Measurements from ENCODE around the gene IL1R1. TPM values are rescaled to one million over a fixed set of nuclear protein-coding genes. Genes with fewer than 3 reads are reported as not detected.

The IL1R1 gene
- total RNA-seq, 1 donor: 89.8 TPM

DNA sequence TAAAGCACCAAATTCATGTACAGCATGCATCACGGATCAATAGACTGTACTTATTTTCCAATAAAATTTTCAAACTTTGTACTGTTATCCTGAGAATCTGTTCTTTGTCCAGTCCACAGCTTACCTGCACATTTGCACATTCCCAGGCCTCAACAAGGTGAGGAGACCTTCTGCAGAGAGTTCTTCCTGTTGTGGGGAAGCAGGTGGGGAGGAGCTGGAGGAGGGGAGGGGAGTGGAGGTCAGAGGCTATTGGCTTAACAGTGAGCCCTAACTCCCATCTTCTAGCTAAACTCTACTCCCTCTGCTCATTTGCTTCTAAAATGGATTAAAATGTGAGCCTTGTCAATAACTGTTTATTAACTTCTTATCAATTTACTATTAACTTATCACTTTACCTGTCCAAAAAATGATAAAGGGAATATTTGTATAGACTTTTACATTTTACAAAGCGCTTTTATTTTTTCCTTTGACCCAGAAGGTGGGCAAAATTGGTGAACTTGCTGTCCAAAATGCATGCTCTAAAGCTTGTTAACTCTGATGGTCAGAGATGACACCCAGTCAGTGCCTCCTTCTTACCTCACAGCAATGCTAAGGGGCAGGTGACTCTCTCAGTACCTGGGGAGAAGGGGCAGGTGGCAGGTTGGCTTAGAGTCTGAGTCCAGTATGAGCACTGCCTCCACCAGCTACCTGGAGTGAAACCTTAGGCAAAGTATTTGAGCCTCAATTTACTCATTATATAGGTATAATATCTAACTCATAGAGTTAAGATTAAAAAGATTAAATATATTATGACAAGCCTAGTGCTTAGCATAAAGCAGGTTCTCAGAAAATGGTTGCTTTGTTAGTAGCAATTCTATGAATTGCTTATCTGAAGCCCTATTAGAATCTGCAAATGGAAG is 37.5 kb downstream of the IL1R1 start:
- no peak overlapping the region for H3K27ac ChIP-seq (ENCODE audit: low read depth, low read length)
- H3K4me2 ChIP-seq (ENCODE audit: insufficient read depth, low read length): no peak overlapping the region
- H3K9me3 ChIP-seq (ENCODE audit: low read depth, low read length): no peaks in the 10 kb centered on the region
- TF ChIP-seq, protein P1, sequence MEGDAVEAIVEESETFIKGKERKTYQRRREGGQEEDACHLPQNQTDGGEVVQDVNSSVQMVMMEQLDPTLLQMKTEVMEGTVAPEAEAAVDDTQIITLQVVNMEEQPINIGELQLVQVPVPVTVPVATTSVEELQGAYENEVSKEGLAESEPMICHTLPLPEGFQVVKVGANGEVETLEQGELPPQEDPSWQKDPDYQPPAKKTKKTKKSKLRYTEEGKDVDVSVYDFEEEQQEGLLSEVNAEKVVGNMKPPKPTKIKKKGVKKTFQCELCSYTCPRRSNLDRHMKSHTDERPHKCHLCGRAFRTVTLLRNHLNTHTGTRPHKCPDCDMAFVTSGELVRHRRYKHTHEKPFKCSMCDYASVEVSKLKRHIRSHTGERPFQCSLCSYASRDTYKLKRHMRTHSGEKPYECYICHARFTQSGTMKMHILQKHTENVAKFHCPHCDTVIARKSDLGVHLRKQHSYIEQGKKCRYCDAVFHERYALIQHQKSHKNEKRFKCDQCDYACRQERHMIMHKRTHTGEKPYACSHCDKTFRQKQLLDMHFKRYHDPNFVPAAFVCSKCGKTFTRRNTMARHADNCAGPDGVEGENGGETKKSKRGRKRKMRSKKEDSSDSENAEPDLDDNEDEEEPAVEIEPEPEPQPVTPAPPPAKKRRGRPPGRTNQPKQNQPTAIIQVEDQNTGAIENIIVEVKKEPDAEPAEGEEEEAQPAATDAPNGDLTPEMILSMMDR (IDR thresholded peaks at IDR 0.05; ENCODE audit: extremely low read depth, low read depth, low read length): no peak
- peaks cover 10% of the 10 kb centered on the region for H3K4me1 ChIP-seq (ENCODE audit: insufficient read depth, low read length)
- no peak overlapping the region for H3K4me3 ChIP-seq (ENCODE audit: insufficient read depth, low read length)
- no peak for DNase-seq (ENCODE audit: insufficient read length, low spot score, missing footprints)
- no peaks in the 10 kb centered on the region for H4K20me1 ChIP-seq (ENCODE audit: insufficient read depth, low read length)
- no peaks in the 10 kb centered on the region for H3K79me2 ChIP-seq (ENCODE audit: insufficient read depth, low read length)
- H3K36me3 ChIP-seq (ENCODE audit: insufficient read depth, low read length): peaks cover 31% of the 10 kb centered on the region
- no peak overlapping the region for H2AFZ ChIP-seq (ENCODE audit: low read length)
- H3K27me3 ChIP-seq (ENCODE audit: insufficient read depth, low read length): no peaks in the 10 kb centered on the region

DNA sequence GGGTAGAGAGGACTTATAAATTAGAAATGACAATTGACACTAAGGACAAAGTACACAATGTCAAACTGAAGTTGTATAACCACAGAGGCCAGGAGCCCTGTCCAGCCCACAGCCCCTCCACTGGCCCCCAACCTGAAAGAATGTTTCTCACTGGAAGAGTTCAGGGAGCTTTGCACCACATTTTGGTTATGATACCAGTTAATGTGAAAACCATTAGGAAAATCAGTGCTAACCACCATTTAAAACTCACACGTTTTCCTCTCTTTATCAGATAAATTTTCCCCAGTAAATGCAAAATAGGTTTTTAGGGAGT is 38.1 kb downstream of the IL1R1 start:
- no peaks in the 10 kb centered on the region for H3K27me3 ChIP-seq (ENCODE audit: insufficient read depth, low read length)
- peaks cover 10% of the 10 kb centered on the region for H3K4me1 ChIP-seq (ENCODE audit: insufficient read depth, low read length)
- TF ChIP-seq, protein P1 (IDR thresholded peaks at IDR 0.05; ENCODE audit: extremely low read depth, low read depth, low read length): no peak
- no peak overlapping the region for H3K4me3 ChIP-seq (ENCODE audit: insufficient read depth, low read length)
- no peaks in the 10 kb centered on the region for H4K20me1 ChIP-seq (ENCODE audit: insufficient read depth, low read length)
- DNase-seq (ENCODE audit: insufficient read length, low spot score, missing footprints): no peak
- no peaks in the 10 kb centered on the region for H3K9me3 ChIP-seq (ENCODE audit: low read depth, low read length)
- H2AFZ ChIP-seq (ENCODE audit: low read length): no peak overlapping the region
- H3K36me3 ChIP-seq (ENCODE audit: insufficient read depth, low read length): peaks cover 25% of the 10 kb centered on the region
- no peak overlapping the region for H3K4me2 ChIP-seq (ENCODE audit: insufficient read depth, low read length)
- H3K79me2 ChIP-seq (ENCODE audit: insufficient read depth, low read length): no peaks in the 10 kb centered on the region
- H3K27ac ChIP-seq (ENCODE audit: low read depth, low read length): no peak overlapping the region

DNA sequence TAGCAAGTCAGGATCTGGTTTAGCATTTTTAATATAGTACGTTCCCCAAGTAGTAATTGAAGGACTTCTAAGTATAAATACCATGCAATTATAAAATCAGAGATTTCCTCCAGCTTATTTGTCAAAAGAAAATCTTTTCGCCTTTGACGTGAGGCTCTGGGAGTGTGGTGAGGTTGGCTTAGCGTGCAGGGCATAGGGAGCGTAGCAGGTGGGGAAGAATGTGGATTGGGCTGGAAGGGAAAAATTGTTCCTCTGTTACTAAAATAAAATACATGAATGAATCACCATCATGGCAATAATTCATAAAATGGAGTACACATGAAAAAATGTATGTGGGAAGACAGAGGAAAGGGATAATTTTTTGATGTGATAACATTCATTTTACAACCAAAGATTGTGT is 38.8 kb downstream of the IL1R1 start:
- Histone ChIP-seq H2AFZ (ENCODE audit: low read length) (no peak overlapping the region), H3K4me2 (ENCODE audit: insufficient read depth, low read length) (peak overlapping the region; percentile 9), H3K4me1 (ENCODE audit: insufficient read depth, low read length) (peaks cover 10% of the 10 kb centered on the region), H3K4me3 (ENCODE audit: insufficient read depth, low read length) (no peak overlapping the region), H4K20me1 (ENCODE audit: insufficient read depth, low read length) (no peaks in the 10 kb centered on the region), H3K9me3 (ENCODE audit: low read depth, low read length) (no peaks in the 10 kb centered on the region), H3K79me2 (ENCODE audit: insufficient read depth, low read length) (no peaks in the 10 kb centered on the region), H3K36me3 (ENCODE audit: insufficient read depth, low read length) (peaks cover 18% of the 10 kb centered on the region), H3K27me3 (ENCODE audit: insufficient read depth, low read length) (no peaks in the 10 kb centered on the region), H3K27ac (ENCODE audit: low read depth, low read length) (peak overlapping the region; percentile 24)
- no peak for DNase-seq (ENCODE audit: insufficient read length, low spot score, missing footprints)
- TF ChIP-seq, protein P1 (IDR thresholded peaks at IDR 0.05; ENCODE audit: extremely low read depth, low read depth, low read length): no peak

DNA sequence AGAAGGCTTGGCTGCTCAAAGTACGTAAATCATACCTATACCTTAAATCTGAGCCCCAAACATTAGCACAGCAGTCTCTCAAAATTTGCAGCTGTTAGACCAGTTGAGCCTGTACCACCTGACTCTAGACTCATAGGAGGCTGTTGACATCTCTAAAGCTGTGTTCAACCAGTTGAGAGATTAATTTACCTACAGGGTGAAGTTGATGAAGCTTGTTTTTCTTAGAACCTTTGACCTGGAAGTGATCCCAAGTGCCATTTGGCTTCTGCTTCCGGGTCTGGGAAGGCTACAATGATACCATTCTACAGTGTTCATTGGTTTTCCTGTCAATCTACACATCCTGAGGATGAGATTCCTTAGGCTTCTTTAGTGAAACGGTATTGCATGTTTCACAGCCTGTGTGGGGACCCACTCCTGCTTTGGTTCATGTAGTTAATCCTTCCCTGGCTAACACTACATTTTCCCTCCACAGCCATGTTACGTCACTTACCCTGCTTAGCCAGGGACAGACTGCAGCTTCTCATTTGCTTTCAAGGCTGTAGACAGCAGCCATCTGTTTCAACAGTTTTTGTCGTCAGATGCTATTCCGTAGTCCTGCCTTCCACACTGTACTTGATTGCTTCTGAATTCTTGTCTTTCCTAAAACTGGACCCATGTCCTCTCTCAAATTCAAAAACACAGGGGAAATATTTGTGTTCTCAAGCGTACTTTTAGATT is 39.5 kb downstream of the IL1R1 start:
- DNase-seq (ENCODE audit: insufficient read length, low spot score, missing footprints): no peak
- TF ChIP-seq, protein P1 (IDR thresholded peaks at IDR 0.05; ENCODE audit: extremely low read depth, low read depth, low read length): no peak
- Histone ChIP-seq H3K36me3 (ENCODE audit: insufficient read depth, low read length) (peaks cover 11% of the 10 kb centered on the region), H3K4me1 (ENCODE audit: insufficient read depth, low read length) (peaks cover 10% of the 10 kb centered on the region), H3K4me2 (ENCODE audit: insufficient read depth, low read length) (no peak overlapping the region), H3K4me3 (ENCODE audit: insufficient read depth, low read length) (no peak overlapping the region), H3K27me3 (ENCODE audit: insufficient read depth, low read length) (no peaks in the 10 kb centered on the region), H3K9me3 (ENCODE audit: low read depth, low read length) (no peaks in the 10 kb centered on the region), H4K20me1 (ENCODE audit: insufficient read depth, low read length) (no peaks in the 10 kb centered on the region), H2AFZ (ENCODE audit: low read length) (no peak overlapping the region), H3K27ac (ENCODE audit: low read depth, low read length) (peak overlapping the region; percentile 18), H3K79me2 (ENCODE audit: insufficient read depth, low read length) (no peaks in the 10 kb centered on the region)

All from osteoblast (primary cell).